Measurements from ENCODE around the gene IL1RAPL1. TPM values are rescaled to one million over a fixed set of nuclear protein-coding genes. Genes with fewer than 3 reads are reported as not detected.

Gene IL1RAPL1
- total and polyA plus RNA-seq, 8 donors = 0.05 to 0.20 (median 0.09) TPM; not detected in 5

- ATAC-seq = no peak
- TF ChIP-seq CTCF (IDR thresholded peaks at IDR 0.05) = no peak
- H3K36me3 ChIP-seq = no peaks in the 10 kb centered on the region
- no peaks in the 10 kb centered on the region for H3K9me3 ChIP-seq
- DNase-seq = no peak
- H3K27me3 ChIP-seq = peaks cover 0 to 5% (median 0%) of the 10 kb centered on the region in 4 donors
- no peak for FAIRE-seq
- H3K4me3 ChIP-seq = no peak overlapping the region
- H3K27ac ChIP-seq = no peak overlapping the region
- intact Hi-C loops (cut with DNase I) = no loop called here
- H3K4me1 ChIP-seq = no peaks in the 10 kb centered on the region
- WGBS, 2 donors = 49 to 64% methylated on average over 2 of the region's 2 CpGs
Measured at GRCh38 chrX:29787656-29788055, 1200.4 kb downstream of the IL1RAPL1 start.

- no peak for TF ChIP-seq CTCF (IDR thresholded peaks at IDR 0.05)
- no peaks in the 10 kb centered on the region for H3K9me3 ChIP-seq
- H3K27me3 ChIP-seq = peaks cover 0 to 10% (median 0%) of the 10 kb centered on the region in 4 donors
- H3K4me1 ChIP-seq = no peaks in the 10 kb centered on the region
- 49 to 62% methylated on average over 4 of the region's 4 CpGs for WGBS, 2 donors
- DNase-seq (no peak), FAIRE-seq (no peak), ATAC-seq (no peak)
- no peak overlapping the region for H3K4me3 ChIP-seq
- H3K27ac ChIP-seq = no peak overlapping the region
- intact Hi-C loops (cut with DNase I) = no loop called here
- no peaks in the 10 kb centered on the region for H3K36me3 ChIP-seq
Measured at GRCh38 chrX:29788991-29789699, 1201.9 kb downstream of the IL1RAPL1 start.

- ATAC-seq = no peak
Measured at GRCh38 chrX:29792335-29792734, 1205.1 kb downstream of the IL1RAPL1 start.

GRCh38 chrX:29797156-29797555 is 1209.9 kb downstream of the IL1RAPL1 start:
- no peak for TF ChIP-seq CTCF (IDR thresholded peaks at IDR 0.05)
- FAIRE-seq (no peak), ATAC-seq (no peak), DNase-seq (no peak)
- 26 to 41% methylated on average over 2 of the region's 2 CpGs for WGBS, 2 donors
- no peaks in the 10 kb centered on the region for H3K4me1 ChIP-seq
- no peak overlapping the region for H3K27ac ChIP-seq
- no peak overlapping the region for H3K4me3 ChIP-seq
- peaks cover 0 to 9% (median 0%) of the 10 kb centered on the region in 4 donors for H3K27me3 ChIP-seq
- no peaks in the 10 kb centered on the region for H3K36me3 ChIP-seq
- intact Hi-C loops (cut with DNase I) = no loop called here
- H3K9me3 ChIP-seq = no peaks in the 10 kb centered on the region

More at GRCh38 chrX:29792335-29792734, 1205.1 kb downstream of the IL1RAPL1 start:
- DNase-seq (no peak), FAIRE-seq (no peak)
- Histone ChIP-seq H3K27ac (no peak overlapping the region), H3K36me3 (no peaks in the 10 kb centered on the region), H3K4me3 (no peak overlapping the region), H3K9me3 (no peaks in the 10 kb centered on the region), H3K4me1 (no peaks in the 10 kb centered on the region), H3K27me3 (peaks cover 0 to 15% (median 0%) of the 10 kb centered on the region in 4 donors)
- intact Hi-C loops (cut with DNase I) = no loop called here
- TF ChIP-seq CTCF (IDR thresholded peaks at IDR 0.05) = no peak
- 50 to 52% methylated on average over 5 of the region's 5 CpGs for WGBS, 2 donors

GRCh38 chrX:29798469-29798868 is 1211.2 kb downstream of the IL1RAPL1 start:
- Histone ChIP-seq H3K4me1 (no peaks in the 10 kb centered on the region), H3K27me3 (peaks cover 0 to 9% (median 0%) of the 10 kb centered on the region in 4 donors), H3K9me3 (no peaks in the 10 kb centered on the region), H3K27ac (no peak overlapping the region), H3K36me3 (no peaks in the 10 kb centered on the region), H3K4me3 (no peak overlapping the region)
- ATAC-seq (no peak), DNase-seq (no peak), FAIRE-seq (no peak)
- WGBS, 2 donors = 70 to 75% methylated on average over 2 of the region's 2 CpGs
- TF ChIP-seq CTCF (IDR thresholded peaks at IDR 0.05) = no peak
- intact Hi-C loops (cut with DNase I) = no loop called here
